HL-60 (cell line): ENCODE results near the gene STK17A.

Experiments used
- DNase-seq, 2 experiments: peaks; one replicate each; pipeline ENCODE4 v3.0.0-alpha.2; 2010 to 2020; ENCODE audit warnings: low read depth in 1 of 2, low spot score in 1 of 2
- H3K27ac ChIP-seq: fragments of 250-450 bp; sonication (Bioruptor Pico); replicated peaks from 2 replicates; pipeline ENCODE4 v1.5.1; 2020; ENCODE audit warnings: mild to moderate bottlenecking, moderate library complexity
- H3K27me3 ChIP-seq: fragments of 250-450 bp; sonication (Bioruptor Pico); 2 replicates; pipeline ENCODE4 v1.5.1; 2021; ENCODE audit warnings: mild to moderate bottlenecking, moderate library complexity; ENCODE audit not compliant: insufficient read depth, poor library complexity, severe bottlenecking
- H3K4me3 ChIP-seq: replicated peaks from 2 replicates; pipeline ENCODE4 v1.5.1; 2011; ENCODE audit warnings: mild to moderate bottlenecking, control low read depth, low read length; ENCODE audit not compliant: insufficient read depth
- GABPA ChIP-seq: IDR thresholded peaks from 2 replicates; pipeline ENCODE4 v1.6.1; 2012; ENCODE audit warnings: low read depth
- POLR2AphosphoS5 ChIP-seq: IDR thresholded peaks from 2 replicates; pipeline ENCODE4 v1.6.1; 2012; ENCODE audit warnings: low read depth
- SPI1 ChIP-seq: IDR thresholded peaks from 2 replicates; pipeline ENCODE4 v1.6.1; 2012; ENCODE audit warnings: low read depth, mild to moderate bottlenecking, borderline replicate concordance
- TF ChIP-seq, protein P1 (sequence below): IDR thresholded peaks from one replicate; pipeline ENCODE4 v1.5.1; 2011; ENCODE audit warnings: low read length, control low read depth, inconsistent platforms; ENCODE audit not compliant: insufficient read depth
- TF ChIP-seq, protein P2 (sequence below): IDR thresholded peaks from 2 replicates; pipeline ENCODE4 v1.6.1; 2012; ENCODE audit warnings: low read depth; ENCODE audit not compliant: insufficient replicate concordance

STK17A gene

DNA sequence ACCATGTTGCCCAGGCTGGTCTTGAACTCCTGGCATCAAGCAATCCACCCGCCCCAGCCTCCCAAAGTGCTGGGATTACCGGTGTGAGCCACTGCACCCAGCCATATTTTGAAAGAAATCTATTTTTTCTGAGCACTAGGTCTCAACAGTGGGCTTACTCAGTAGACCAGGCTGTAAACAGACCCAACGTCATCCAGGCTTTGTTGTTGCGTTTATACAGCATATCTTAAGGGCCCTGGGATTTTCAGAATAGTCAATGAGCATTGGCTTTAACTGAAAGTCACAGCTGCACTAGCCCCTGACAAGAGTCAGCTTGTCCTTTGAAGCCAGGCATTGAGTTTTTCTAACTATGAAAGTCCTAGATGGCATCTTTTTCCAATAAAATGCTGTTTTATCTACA, 49.8 kb downstream of the STK17A start:
- Histone ChIP-seq H3K27ac (no peak overlapping the region), H3K27me3 (no peaks in the 10 kb centered on the region), H3K4me3 (no peak overlapping the region)
- TF ChIP-seq, protein P1, sequence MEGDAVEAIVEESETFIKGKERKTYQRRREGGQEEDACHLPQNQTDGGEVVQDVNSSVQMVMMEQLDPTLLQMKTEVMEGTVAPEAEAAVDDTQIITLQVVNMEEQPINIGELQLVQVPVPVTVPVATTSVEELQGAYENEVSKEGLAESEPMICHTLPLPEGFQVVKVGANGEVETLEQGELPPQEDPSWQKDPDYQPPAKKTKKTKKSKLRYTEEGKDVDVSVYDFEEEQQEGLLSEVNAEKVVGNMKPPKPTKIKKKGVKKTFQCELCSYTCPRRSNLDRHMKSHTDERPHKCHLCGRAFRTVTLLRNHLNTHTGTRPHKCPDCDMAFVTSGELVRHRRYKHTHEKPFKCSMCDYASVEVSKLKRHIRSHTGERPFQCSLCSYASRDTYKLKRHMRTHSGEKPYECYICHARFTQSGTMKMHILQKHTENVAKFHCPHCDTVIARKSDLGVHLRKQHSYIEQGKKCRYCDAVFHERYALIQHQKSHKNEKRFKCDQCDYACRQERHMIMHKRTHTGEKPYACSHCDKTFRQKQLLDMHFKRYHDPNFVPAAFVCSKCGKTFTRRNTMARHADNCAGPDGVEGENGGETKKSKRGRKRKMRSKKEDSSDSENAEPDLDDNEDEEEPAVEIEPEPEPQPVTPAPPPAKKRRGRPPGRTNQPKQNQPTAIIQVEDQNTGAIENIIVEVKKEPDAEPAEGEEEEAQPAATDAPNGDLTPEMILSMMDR: no peak
- no peak for TF ChIP-seq GABPA
- TF ChIP-seq POLR2AphosphoS5: no peak
- TF ChIP-seq, protein P2, sequence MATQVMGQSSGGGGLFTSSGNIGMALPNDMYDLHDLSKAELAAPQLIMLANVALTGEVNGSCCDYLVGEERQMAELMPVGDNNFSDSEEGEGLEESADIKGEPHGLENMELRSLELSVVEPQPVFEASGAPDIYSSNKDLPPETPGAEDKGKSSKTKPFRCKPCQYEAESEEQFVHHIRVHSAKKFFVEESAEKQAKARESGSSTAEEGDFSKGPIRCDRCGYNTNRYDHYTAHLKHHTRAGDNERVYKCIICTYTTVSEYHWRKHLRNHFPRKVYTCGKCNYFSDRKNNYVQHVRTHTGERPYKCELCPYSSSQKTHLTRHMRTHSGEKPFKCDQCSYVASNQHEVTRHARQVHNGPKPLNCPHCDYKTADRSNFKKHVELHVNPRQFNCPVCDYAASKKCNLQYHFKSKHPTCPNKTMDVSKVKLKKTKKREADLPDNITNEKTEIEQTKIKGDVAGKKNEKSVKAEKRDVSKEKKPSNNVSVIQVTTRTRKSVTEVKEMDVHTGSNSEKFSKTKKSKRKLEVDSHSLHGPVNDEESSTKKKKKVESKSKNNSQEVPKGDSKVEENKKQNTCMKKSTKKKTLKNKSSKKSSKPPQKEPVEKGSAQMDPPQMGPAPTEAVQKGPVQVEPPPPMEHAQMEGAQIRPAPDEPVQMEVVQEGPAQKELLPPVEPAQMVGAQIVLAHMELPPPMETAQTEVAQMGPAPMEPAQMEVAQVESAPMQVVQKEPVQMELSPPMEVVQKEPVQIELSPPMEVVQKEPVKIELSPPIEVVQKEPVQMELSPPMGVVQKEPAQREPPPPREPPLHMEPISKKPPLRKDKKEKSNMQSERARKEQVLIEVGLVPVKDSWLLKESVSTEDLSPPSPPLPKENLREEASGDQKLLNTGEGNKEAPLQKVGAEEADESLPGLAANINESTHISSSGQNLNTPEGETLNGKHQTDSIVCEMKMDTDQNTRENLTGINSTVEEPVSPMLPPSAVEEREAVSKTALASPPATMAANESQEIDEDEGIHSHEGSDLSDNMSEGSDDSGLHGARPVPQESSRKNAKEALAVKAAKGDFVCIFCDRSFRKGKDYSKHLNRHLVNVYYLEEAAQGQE: no peak
- TF ChIP-seq SPI1: no peak
- DNase-seq: no peak

DNA sequence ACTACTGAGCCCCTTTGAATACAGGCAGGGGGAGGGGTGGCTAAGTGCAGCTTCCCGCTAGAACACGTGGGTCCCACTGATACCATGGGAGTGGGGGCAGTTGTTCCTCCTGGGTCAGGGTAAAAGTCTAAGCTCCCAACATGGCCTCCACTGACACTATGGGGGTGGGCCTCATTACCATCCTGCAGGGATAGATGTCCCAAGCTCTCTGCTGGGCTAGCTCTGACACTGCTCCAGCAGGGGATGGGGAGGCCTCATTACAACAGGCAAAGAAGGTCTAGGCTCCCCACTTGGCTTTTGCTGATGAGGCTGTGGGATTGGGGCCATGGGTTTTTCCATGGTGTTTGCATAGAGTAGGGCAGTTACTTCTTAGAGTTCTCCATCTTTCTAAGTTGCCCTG, 51.5 kb downstream of the STK17A start:
- TF ChIP-seq POLR2AphosphoS5: no peak
- no peak for TF ChIP-seq SPI1
- TF ChIP-seq GABPA: no peak
- TF ChIP-seq, protein P2: no peak
- TF ChIP-seq, protein P1: no peak
- Histone ChIP-seq H3K27me3 (no peaks in the 10 kb centered on the region), H3K4me3 (no peak overlapping the region), H3K27ac (no peak overlapping the region)
- DNase-seq: no peak

DNA sequence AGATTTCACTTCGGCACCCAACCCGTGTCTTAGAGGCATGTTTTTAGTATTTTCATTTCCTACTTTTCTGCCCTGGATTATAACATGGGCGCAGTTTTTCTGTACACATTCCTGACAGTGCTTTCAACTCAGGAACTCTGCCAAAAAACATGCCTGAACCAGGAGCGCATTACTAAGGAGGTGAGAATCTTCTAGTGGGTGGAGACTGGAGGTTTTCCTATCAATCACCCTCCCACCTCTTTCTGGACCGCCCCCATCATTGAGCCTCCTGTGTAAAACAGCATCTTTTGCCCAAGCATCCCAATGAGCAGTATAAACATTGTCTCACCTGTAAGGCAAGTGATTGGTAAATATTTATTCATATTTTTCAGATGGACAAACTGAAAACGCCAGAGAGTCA, 53.2 kb downstream of the STK17A start:
- DNase-seq: no peak
- TF ChIP-seq POLR2AphosphoS5: no peak
- no peak for TF ChIP-seq GABPA
- TF ChIP-seq, protein P1: no peak
- TF ChIP-seq, protein P2: no peak
- TF ChIP-seq SPI1: no peak
- Histone ChIP-seq H3K4me3 (no peak overlapping the region), H3K27me3 (no peaks in the 10 kb centered on the region), H3K27ac (no peak overlapping the region)
